ENCODE measurements around the gene TYW1B. TPM values are rescaled to one million over a fixed set of nuclear protein-coding genes. Genes with fewer than 3 reads are reported as not detected.

The TYW1B gene
- total and polyA plus RNA-seq, 2 of the 4 experiments (the other 2 are of a cell fraction) = 1.0 to 1.8 TPM

- H3K4ac ChIP-seq (ENCODE audit: low read depth, low read length) = no peak overlapping the region
- H2BK15ac ChIP-seq (ENCODE audit: low read depth, low read length) = no peak overlapping the region
- H3K9me1 ChIP-seq (ENCODE audit: insufficient read depth, low read length) = no peaks in the 10 kb centered on the region
- BruUV-seq (replicated peaks) = no TSS peak
- H2BK5ac ChIP-seq (ENCODE audit: low read depth, low read length, poor library complexity, severe bottlenecking) = no peak overlapping the region
- no peak overlapping the region for H2AFZ ChIP-seq (replicated peaks; ENCODE audit: low read length, poor library complexity)
- H2BK120ac ChIP-seq (ENCODE audit: low read depth, low read length) = no peak overlapping the region
- CTCF ChIA-PET = no interaction called here
- H3K9ac ChIP-seq (ENCODE audit: low read depth, low read length) = no peak overlapping the region
- H4K91ac ChIP-seq (ENCODE audit: insufficient read depth, low read depth, low read length) = no peak overlapping the region
- peaks cover 5% of the 10 kb centered on the region for H3K4me1 ChIP-seq (ENCODE audit: control insufficient read depth, insufficient read depth, low read length)
- H3K14ac ChIP-seq (replicated peaks; ENCODE audit: low read depth, low read length) = no peak overlapping the region
- H3K4me3 ChIP-seq (ENCODE audit: insufficient read depth, low read depth, low read length) = no peak overlapping the region
- WGBS, 2 experiments (ENCODE audit: extremely low coverage in 2 of 2, insufficient read length in 1 of 2) = 96% methylated on average over 5 of the region's 8 CpGs; no CpG with 5 or more reads in 1 of the 2 experiments
- no peak overlapping the region for H2AK5ac ChIP-seq (ENCODE audit: low read depth, low read length)
- intact Hi-C loops (cut with micrococcal nuclease) = no loop called here
- H3K36me3 ChIP-seq (ENCODE audit: control insufficient read depth, insufficient read depth, low read length) = no peaks in the 10 kb centered on the region
- DNase-seq = no peak
- no peak overlapping the region for H2AK9ac ChIP-seq (replicated peaks; ENCODE audit: low read depth, low read length, poor library complexity)
- TF ChIP-seq MXI1 (IDR thresholded peaks at IDR 0.05; ENCODE audit: borderline replicate concordance, low read depth, low read length) (no peak), CTCF (conservative IDR thresholded peaks at IDR 0.05; ENCODE audit: low read depth, low read length) (no peak), CHD1 (IDR thresholded peaks at IDR 0.05; ENCODE audit: low read depth, low read length) (no peak), SMC3 (IDR thresholded peaks at IDR 0.05; ENCODE audit: low read depth, low read length) (no peak), CEBPB (IDR thresholded peaks at IDR 0.05; ENCODE audit: low read depth, low read length) (no peak), BHLHE40 (IDR thresholded peaks at IDR 0.05; ENCODE audit: low read depth, low read length) (no peak), ELK1 (IDR thresholded peaks at IDR 0.05; ENCODE audit: borderline replicate concordance, low read depth, low read length) (no peak), RFX5 (IDR thresholded peaks at IDR 0.05; ENCODE audit: low read depth, low read length) (no peak), POLR2A (IDR thresholded peaks at IDR 0.05; ENCODE audit: low read depth, low read length) (no peak), MAZ (IDR thresholded peaks at IDR 0.05; ENCODE audit: borderline replicate concordance, low read depth, low read length) (no peak), FOS (IDR thresholded peaks at IDR 0.05; ENCODE audit: low read depth, low read length) (no peak), MAFK (IDR thresholded peaks at IDR 0.05; ENCODE audit: low read depth, low read length) (no peak), RAD21 (IDR thresholded peaks at IDR 0.05; ENCODE audit: low read length) (no peak), USF2 (IDR thresholded peaks at IDR 0.05; ENCODE audit: low read depth, low read length) (no peak), RCOR1 (IDR thresholded peaks at IDR 0.05; ENCODE audit: insufficient replicate concordance, low read length) (no peak), NFE2L2 (IDR thresholded peaks at IDR 0.05; ENCODE audit: low read depth, low read length) (no peak)
- no peaks in the 10 kb centered on the region for H4K20me1 ChIP-seq (ENCODE audit: insufficient read depth, low read length)
- H3K56ac ChIP-seq (ENCODE audit: extremely low read depth, insufficient read depth, low read length) = no peak overlapping the region
- dilution Hi-C loops (cut with HindIII; ENCODE audit: low sequenced_read_pairs, unreplicated experiment) = no loop called here
- H4K8ac ChIP-seq (ENCODE audit: low read depth in 2 of 2, low read length in 2 of 2) = no peak overlapping the region
- H3K27me3 ChIP-seq (ENCODE audit: control insufficient read depth, insufficient read depth, low read length) = no peaks in the 10 kb centered on the region
- ATAC-seq (ENCODE audit: low read depth) = no peak
- in situ Hi-C loops (cut with MboI; ENCODE audit: low sequenced_read_pairs) = loop anchor here (25.0 kb wide), 1 partner anchor 1919 kb away; no protein-coding TSS in a partner anchor
- no peak overlapping the region for H3K23ac ChIP-seq (ENCODE audit: low read depth, low read length)
- no peak overlapping the region for H3K4me2 ChIP-seq (ENCODE audit: low read depth, low read length)
- no peak overlapping the region for H4K5ac ChIP-seq (ENCODE audit: low read depth, low read length)
- H3K27ac ChIP-seq (ENCODE audit: insufficient read depth, low read length) = no peak overlapping the region
- no peaks in the 10 kb centered on the region for H3K79me1 ChIP-seq (ENCODE audit: low read depth in 1 of 2, low read length in 2 of 2)
- H3K9me3 ChIP-seq (ENCODE audit: control insufficient read depth, insufficient read depth, low read length) = no peaks in the 10 kb centered on the region
- H2BK20ac ChIP-seq (ENCODE audit: low read depth, low read length) = no peak overlapping the region
- POLR2A ChIA-PET (ENCODE audit: unreplicated experiment) = no interaction called here
- no peak overlapping the region for H3K18ac ChIP-seq (ENCODE audit: low read depth, low read length)
Observed at GRCh38 chr7:72781161-72781560, 46.8 kb downstream of the TYW1B start.

Measured in IMR-90 (cell line).